OCI-LY7 (cell line): ENCODE data around the gene GNL1. TPM values are rescaled to one million over a fixed set of nuclear protein-coding genes. Genes with fewer than 3 reads are reported as not detected.

Experiments
- BruUV-seq: library from RNA; stranded (reverse); fragments of 400-500 nt; replicated peaks from 2 replicates; lab custom pipeline; 2021; lab: Mats Ljungman, UMichigan
- CTCF ChIA-PET: fragments of 300-600 bp; sonication (Branson Sonifier 250); formaldehyde crosslinking; loops from one replicate; lab custom pipeline; 2022; ENCODE audit warnings: antibody characterized with exemption; ENCODE audit not compliant: unreplicated experiment; lab: Charles Lee
- POLR2A ChIA-PET: fragments of 300-600 bp; sonication (Branson Sonifier 250); formaldehyde crosslinking; loops from one replicate; lab custom pipeline; 2022; ENCODE audit warnings: antibody characterized with exemption; lab: Charles Lee
- DNase-seq: peaks from one replicate; pipeline ENCODE4 v3.0.0-alpha.2; 2015; ENCODE audit warnings: low spot score
- H2AFZ ChIP-seq: fragments of 200-600 bp; sonication (generic), shearing (Covaris generic); 2 replicates; pipeline ENCODE4 v1.6.1; 2014; ENCODE audit warnings: mild to moderate bottlenecking, antibody characterized with exemption, low read length, moderate library complexity
- H3K27ac ChIP-seq: fragments of 200-600 bp; sonication (generic); 2 replicates; pipeline ENCODE4 v1.5.1; 2014; ENCODE audit warnings: mixed run types, low read depth, mild to moderate bottlenecking, moderate library complexity, low read length, inconsistent platforms; ENCODE audit not compliant: poor library complexity, severe bottlenecking
- H3K36me3 ChIP-seq: fragments of 200-600 bp; sonication (generic); 2 replicates; pipeline ENCODE4 v1.6.1; 2014; ENCODE audit warnings: mild to moderate bottlenecking, antibody characterized with exemption, low read length, moderate library complexity, mixed read lengths; ENCODE audit not compliant: insufficient read depth
- H3K4me1 ChIP-seq: fragments of 200-600 bp; sonication (generic); 2 replicates; pipeline ENCODE4 v1.5.1; 2014; ENCODE audit warnings: mild to moderate bottlenecking, low read length; ENCODE audit not compliant: insufficient read depth, poor library complexity, severe bottlenecking
- H3K4me2 ChIP-seq: fragments of 200-600 bp; sonication (generic); 2 replicates; pipeline ENCODE4 v1.6.1; 2014; ENCODE audit warnings: mild to moderate bottlenecking, low read length
- H3K4me3 ChIP-seq: fragments of 200-600 bp; sonication (generic); 2 replicates; pipeline ENCODE4 v1.5.1; 2014; ENCODE audit warnings: mild to moderate bottlenecking, low read depth, low read length; ENCODE audit not compliant: poor library complexity, severe bottlenecking
- H3K79me2 ChIP-seq: fragments of 200-600 bp; sonication (generic); 2 replicates; pipeline ENCODE4 v1.6.1; 2016; ENCODE audit warnings: low read depth, mild to moderate bottlenecking, low read length, moderate library complexity, mixed read lengths; ENCODE audit not compliant: insufficient read depth
- H3K9me2 ChIP-seq: fragments of 200-600 bp; sonication (generic); 2 replicates; pipeline ENCODE4 v1.6.1; 2016; ENCODE audit warnings: mild to moderate bottlenecking, low read length, mixed read lengths; ENCODE audit not compliant: insufficient read depth
- H3K9me3 ChIP-seq: fragments of 200-600 bp; sonication (generic); 2 replicates; pipeline ENCODE4 v1.6.1; 2014; ENCODE audit warnings: mild to moderate bottlenecking, mixed run types, low read length, mixed read lengths
- H4K20me1 ChIP-seq: fragments of 200-600 bp; sonication (generic); 2 replicates; pipeline ENCODE4 v1.6.1; 2014; ENCODE audit warnings: mild to moderate bottlenecking, antibody characterized with exemption, low read length, moderate library complexity, mixed read lengths; ENCODE audit not compliant: insufficient read depth
- CTCF ChIP-seq: fragments of 200-600 bp; sonication (generic); conservative IDR thresholded peaks from 2 replicates; pipeline ENCODE4 v1.5.1; 2014; ENCODE audit warnings: mild to moderate bottlenecking, antibody characterized with exemption, low read length, moderate library complexity, mixed read lengths
- EZH2phosphoT487 ChIP-seq: fragments of 200-600 bp; sonication (generic); IDR thresholded peaks from 2 replicates; pipeline ENCODE4 v1.6.1; 2018; ENCODE audit warnings: low read depth, borderline replicate concordance, mild to moderate bottlenecking, mixed run types, antibody characterized with exemption, low read length, moderate library complexity, mixed read lengths
- intact Hi-C: fragments of 100-400 bp; cut with micrococcal nuclease; formaldehyde crosslinking; loops from one replicate; pipeline ENCODE4 v1.10.0; 2022; ENCODE audit not compliant: unreplicated experiment
- total RNA-seq, 2 experiments: library from RNA; depleted of rRNA in 1 of 2; stranded (reverse); fragments of >200 nt in 1 of 2; shearing (Covaris generic) in 1 of 2; gene quantifications; 2 replicates each; pipeline ENCODE4 v1.2.3, GENCODE V29; 2014 to 2022

GNL1 gene
- total RNA-seq, 2 experiments from 2014 or later: 66.4 to 114 TPM

- no peaks in the 10 kb centered on the region for H3K9me2 ChIP-seq
These were observed 1.3 kb upstream of the GNL1 start for GRCh38 chr6:30557683-30557981.

GRCh38 chr6:30556906-30557682 lies 805 bp upstream of the GNL1 start, which contains the start of gene PRR3:
PRR3 (plus strand) TSS chr6:30557295; CDS start chr6:30557345, 50 bp downstream.
- peak within 1 kb of the TSS; percentile 89 for H3K27ac ChIP-seq
- TF ChIP-seq EZH2phosphoT487: no peak
- TF ChIP-seq CTCF: no peak
- H3K4me2 ChIP-seq: peak within 1 kb of the TSS; percentile 81
- ChIA-PET POLR2A (interaction anchor here (0.6 to 1.3 kb wide), 4 partner anchors 9 to 40 kb away, joined by 3 to 11 read pairs (median 3); partner anchors contain the start of gene ABCF1), CTCF (interaction anchor here (0.6 kb wide), 1 partner anchor 122 kb away, joined by 3 read pairs; no protein-coding TSS in a partner anchor)
- intact Hi-C loops: loop anchor here (2.0 to 5.0 kb wide), 5 partner anchors 14 to 350 kb away; partner anchors contain the start of genes ABCF1, FLOT1, GTF2H4 and IER3
- H3K9me2 ChIP-seq: no peaks in the 10 kb centered on the region
- peaks cover 18% of the 10 kb centered on the region for H3K4me1 ChIP-seq
- peak within 1 kb of the TSS; percentile 84 for H3K4me3 ChIP-seq
- H2AFZ ChIP-seq: peak within 1 kb of the TSS; percentile 70; the same call in 1 of the 2 replicates
- peak; percentile 96 for DNase-seq
- H3K79me2 ChIP-seq: peaks cover 37% of the 10 kb centered on the region
- H3K9me3 ChIP-seq: no peaks in the 10 kb centered on the region
- H4K20me1 ChIP-seq: peaks cover 12% of the 10 kb centered on the region
- peaks cover 61% of the 10 kb centered on the region for H3K36me3 ChIP-seq
- no TSS peak for BruUV-seq

More at GRCh38 chr6:30557683-30557981, 1.3 kb upstream of the GNL1 start:
- peak overlapping the region; percentile 89 for H3K27ac ChIP-seq
- TF ChIP-seq EZH2phosphoT487: no peak
- no peak for TF ChIP-seq CTCF
- peaks cover 61% of the 10 kb centered on the region for H3K36me3 ChIP-seq
- TSS peak; percentile 71 for BruUV-seq
- H3K79me2 ChIP-seq: peaks cover 37% of the 10 kb centered on the region
- intact Hi-C loops: loop anchor here (2.0 to 5.0 kb wide), 5 partner anchors 13 to 350 kb away; partner anchors contain the start of genes ABCF1, FLOT1, GTF2H4 and IER3
- peak overlapping the region; percentile 81 for H3K4me2 ChIP-seq
- peak overlapping the region; percentile 57; the same call in 1 of the 2 replicates for H2AFZ ChIP-seq
- POLR2A ChIA-PET: interaction anchor here (0.6 to 1.3 kb wide), 4 partner anchors 8 to 39 kb away, joined by 3 to 11 read pairs (median 3); partner anchors contain the start of gene ABCF1
- DNase-seq: peak; percentile 77
- peaks cover 18% of the 10 kb centered on the region for H3K4me1 ChIP-seq
- CTCF ChIA-PET: interaction anchor here (0.6 kb wide), 1 partner anchor 121 kb away, joined by 3 read pairs; no protein-coding TSS in a partner anchor
- peaks cover 12% of the 10 kb centered on the region for H4K20me1 ChIP-seq
- no peaks in the 10 kb centered on the region for H3K9me3 ChIP-seq
- H3K4me3 ChIP-seq: peak overlapping the region; percentile 84
